Fibroblast of pulmonary artery (primary cell): ENCODE measurements around the gene CPPED1.
A peak's percentile ranks its signal among the peaks of the same experiment; 100 is the strongest.

ENCODE experiments used
- DNase-seq: peaks from one replicate; pipeline ENCODE4 v3.0.0-alpha.2; 2010; ENCODE audit warnings: low read depth
- H3K4me3 ChIP-seq: replicated peaks from 2 replicates; pipeline ENCODE4 v1.5.1; 2011; ENCODE audit warnings: low read depth, mild to moderate bottlenecking, control low read depth, low read length, moderate library complexity
- CTCF ChIP-seq: IDR thresholded peaks from 2 replicates; pipeline ENCODE4 v1.5.1; 2011; ENCODE audit warnings: mild to moderate bottlenecking, control low read depth, low read length, inconsistent platforms; ENCODE audit errors: missing control alignments

Gene CPPED1

GRCh38 chr16:12675852-12676251 is 127.8 kb downstream of the CPPED1 start:
- peak; percentile 63 for DNase-seq
- TF ChIP-seq CTCF: no peak
- no peak overlapping the region for H3K4me3 ChIP-seq

GRCh38 chr16:12675046-12675445 is 128.6 kb downstream of the CPPED1 start:
- DNase-seq: no peak
- TF ChIP-seq CTCF: no peak

GRCh38 chr16:12674524-12674923 is 129.2 kb downstream of the CPPED1 start:
- no peak for DNase-seq
- TF ChIP-seq CTCF: no peak
- no peak overlapping the region for H3K4me3 ChIP-seq

More at GRCh38 chr16:12675046-12675445, 128.6 kb downstream of the CPPED1 start:
- no peak overlapping the region for H3K4me3 ChIP-seq

- peak; percentile 15 for DNase-seq
- no peak for TF ChIP-seq CTCF
- no peak overlapping the region for H3K4me3 ChIP-seq
These were observed 129.6 kb downstream of the CPPED1 start for GRCh38 chr16:12674071-12674470.

- no peak for DNase-seq
- TF ChIP-seq CTCF: no peak
These were observed 130.2 kb downstream of the CPPED1 start for GRCh38 chr16:12673466-12673865.

GRCh38 chr16:12672986-12673385 is 130.7 kb downstream of the CPPED1 start:
- TF ChIP-seq CTCF: no peak
- H3K4me3 ChIP-seq: no peak overlapping the region
- DNase-seq: no peak

More at GRCh38 chr16:12673466-12673865, 130.2 kb downstream of the CPPED1 start:
- H3K4me3 ChIP-seq: no peak overlapping the region

GRCh38 chr16:12669908-12670307 is 133.8 kb downstream of the CPPED1 start:
- TF ChIP-seq CTCF: no peak
- no peak for DNase-seq
- H3K4me3 ChIP-seq: no peak overlapping the region
